DMS153 (cell line): ENCODE data around the gene NABP1.

ENCODE experiments used
- DNase-seq: peaks from one replicate; lab custom pipeline; 2025; lab: John Stamatoyannopoulos, UW

NABP1 gene

GRCh38 chr2:191707542-191707941, 29.6 kb downstream of the NABP1 start:
- no peak for DNase-seq

GRCh38 chr2:191710411-191710900, 32.5 kb downstream of the NABP1 start:
- DNase-seq: no peak

GRCh38 chr2:191711621-191712020, 33.7 kb downstream of the NABP1 start:
- no peak for DNase-seq

- DNase-seq: no peak
Measured at GRCh38 chr2:191713837-191714236, 35.9 kb downstream of the NABP1 start.

GRCh38 chr2:191714925-191715324, 37.0 kb downstream of the NABP1 start:
- DNase-seq: no peak

- DNase-seq: no peak
Measured at GRCh38 chr2:191715471-191715870, 37.5 kb downstream of the NABP1 start.

- no peak for DNase-seq
Measured at GRCh38 chr2:191719261-191719660, 41.3 kb downstream of the NABP1 start.

- DNase-seq: no peak
Measured at GRCh38 chr2:191719938-191720337, 42.0 kb downstream of the NABP1 start.

- no peak for DNase-seq
Measured at GRCh38 chr2:191721331-191721730, 43.4 kb downstream of the NABP1 start.

GRCh38 chr2:191724015-191724414, 46.1 kb downstream of the NABP1 start:
- DNase-seq: peak; percentile 46

- no peak for DNase-seq
Measured at GRCh38 chr2:191728750-191729624, 51.1 kb downstream of the NABP1 start.

- DNase-seq: no peak
Measured at GRCh38 chr2:191730263-191730662, 52.3 kb downstream of the NABP1 start.
